HEK293T (cell line): Measurements from ENCODE around the gene CCDC30.

Source experiments
- FOXM1 ChIP-seq: fragments of 450-650 bp; IDR thresholded peaks from 2 replicates; pipeline ENCODE4 v1.6.1; 2017; ENCODE audit warnings: mild to moderate bottlenecking, borderline replicate concordance
- LEF1 ChIP-seq: fragments of 450-650 bp; IDR thresholded peaks from 2 replicates; pipeline ENCODE4 v1.6.1; 2017; ENCODE audit warnings: mild to moderate bottlenecking, borderline replicate concordance
- SP1 ChIP-seq: fragments of 450-650 bp; IDR thresholded peaks from 2 replicates; pipeline ENCODE4 v1.6.1; 2017

DNA sequence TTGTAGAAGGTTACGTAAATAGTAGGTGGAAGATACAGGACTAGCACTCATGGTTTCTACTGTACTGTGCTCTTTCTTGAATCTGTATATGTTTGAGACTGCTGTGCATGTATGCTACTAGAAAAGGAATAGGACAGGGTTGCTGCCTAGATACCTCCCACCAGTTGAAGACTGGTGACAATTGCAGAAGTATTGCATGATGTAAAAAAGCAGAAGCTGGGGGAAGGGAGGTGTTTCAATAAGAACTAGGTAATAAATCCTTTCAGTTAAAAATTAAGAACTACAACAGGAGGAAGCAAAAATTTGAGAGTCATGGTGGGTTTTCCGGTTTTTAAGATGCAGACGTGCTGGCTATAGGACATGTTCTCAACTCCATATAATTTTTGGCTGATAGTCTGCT is 88.1 kb downstream of the CCDC30 start:
- TF ChIP-seq FOXM1: no peak
- no peak for TF ChIP-seq SP1
- TF ChIP-seq LEF1: no peak
